HEK293 (cell line): ENCODE data around the gene SLC9A9.

Experiments
- CTCF ChIA-PET: fragments of 350-600 bp; formaldehyde crosslinking; extraction: SDS; loops from one replicate; lab custom pipeline; 2021; ENCODE audit warnings: antibody characterized with exemption; lab: Yijun Ruan, JAX
- POLR2A ChIA-PET: fragments of 300-600 bp; formaldehyde crosslinking; extraction: SDS; loops from one replicate; lab custom pipeline; 2020; ENCODE audit warnings: antibody characterized with exemption, inconsistent platforms; lab: Yijun Ruan, JAX
- H3K27ac ChIP-seq: fragments of 200-500 bp; sonication (Bioruptor generic); 2 replicates; pipeline ENCODE4 v1.5.1; 2014; ENCODE audit warnings: low read depth, low read length, control low read depth, inconsistent platforms; ENCODE audit errors: extremely low read depth
- H3K36me3 ChIP-seq, 2 experiments: fragments of 200-500 bp in 1 of 2; sonication (Bioruptor generic) in 1 of 2; 1 replicate in 1 of 2; 2 replicates in 1 of 2; pipeline ENCODE4 v1.5.1; 2014 to 2017; ENCODE audit warnings: inconsistent platforms in 2 of 2, low read length in 2 of 2; ENCODE audit not compliant: control insufficient read depth in 2 of 2, insufficient read depth in 1 of 2
- H3K4me1 ChIP-seq: fragments of 200-500 bp; sonication (Bioruptor generic); 2 replicates; pipeline ENCODE4 v1.5.1; 2014; ENCODE audit warnings: mild to moderate bottlenecking, low read length, inconsistent platforms; ENCODE audit not compliant: control insufficient read depth, insufficient read depth
- H3K4me3 ChIP-seq: 2 replicates; pipeline ENCODE4 v1.5.1; 2011; ENCODE audit warnings: low read depth, mild to moderate bottlenecking, control low read depth, low read length, moderate library complexity
- H3K9me3 ChIP-seq: fragments of 200-500 bp; sonication (Bioruptor generic); 2 replicates; pipeline ENCODE4 v1.5.1; 2014; ENCODE audit warnings: low read depth, low read length, inconsistent platforms; ENCODE audit not compliant: control insufficient read depth, insufficient read depth
- GLI2 ChIP-seq: fragments of 450-650 bp; formaldehyde crosslinking; IDR thresholded peaks from 2 replicates; pipeline ENCODE4; 2017; ENCODE audit warnings: missing biosample characterization, missing genetic modification characterization, low read depth, borderline replicate concordance
- GLIS2 ChIP-seq: fragments of 450-650 bp; formaldehyde crosslinking; IDR thresholded peaks from 2 replicates; pipeline ENCODE4 v1.5.1; 2016; ENCODE audit warnings: missing biosample characterization, missing genetic modification characterization
- MEIS1 ChIP-seq: sonication (generic); formaldehyde crosslinking; IDR thresholded peaks from 2 replicates; pipeline ENCODE4 v1.8.1; 2022; ENCODE audit warnings: missing genetic modification reagents, mild to moderate bottlenecking, borderline replicate concordance
- PATZ1 ChIP-seq: fragments of 450-650 bp; formaldehyde crosslinking; IDR thresholded peaks from 2 replicates; pipeline ENCODE4 v1.5.1; 2016; ENCODE audit warnings: missing biosample characterization, missing genetic modification characterization
- ZBTB11 ChIP-seq: fragments of 450-650 bp; formaldehyde crosslinking; conservative IDR thresholded peaks from 2 replicates; pipeline ENCODE4 v1.5.1; 2016; ENCODE audit warnings: low read depth, missing biosample characterization, missing genetic modification characterization
- ZBTB7A ChIP-seq: fragments of 450-650 bp; formaldehyde crosslinking; IDR thresholded peaks from 2 replicates; pipeline ENCODE4 v1.5.1; 2016; ENCODE audit warnings: low read depth, missing biosample characterization, missing genetic modification characterization
- ZFHX2 ChIP-seq: fragments of 450-650 bp; formaldehyde crosslinking; conservative IDR thresholded peaks from 2 replicates; pipeline ENCODE4 v1.5.1; 2016; ENCODE audit warnings: missing biosample characterization, missing genetic modification characterization
- ZNF132 ChIP-seq: fragments of 450-650 bp; formaldehyde crosslinking; IDR thresholded peaks from 2 replicates; pipeline ENCODE4 v1.5.1; 2017; ENCODE audit warnings: missing biosample characterization, missing genetic modification characterization, borderline replicate concordance
- ZNF148 ChIP-seq: fragments of 450-650 bp; formaldehyde crosslinking; IDR thresholded peaks from 2 replicates; pipeline ENCODE4 v1.5.0; 2017; ENCODE audit warnings: missing biosample characterization, missing genetic modification characterization, borderline replicate concordance
- ZNF155 ChIP-seq: fragments of 450-650 bp; formaldehyde crosslinking; IDR thresholded peaks from 2 replicates; pipeline ENCODE4 v1.5.1; 2016; ENCODE audit warnings: missing biosample characterization, missing genetic modification characterization
- ZNF221 ChIP-seq: fragments of 450-650 bp; formaldehyde crosslinking; IDR thresholded peaks from 2 replicates; pipeline ENCODE4 v1.5.1; 2017; ENCODE audit warnings: missing biosample characterization, missing genetic modification characterization, borderline replicate concordance
- ZNF266 ChIP-seq: fragments of 450-650 bp; formaldehyde crosslinking; IDR thresholded peaks from 2 replicates; pipeline ENCODE4 v1.5.1; 2016; ENCODE audit warnings: missing biosample characterization, missing genetic modification characterization, low read depth
- ZNF830 ChIP-seq: fragments of 450-650 bp; IDR thresholded peaks from 2 replicates; pipeline ENCODE4 v1.5.0; 2018; ENCODE audit warnings: missing biosample characterization, missing genetic modification characterization, low read depth, mild to moderate bottlenecking, moderate library complexity
- ZSCAN18 ChIP-seq: fragments of 450-650 bp; formaldehyde crosslinking; IDR thresholded peaks from 2 replicates; pipeline ENCODE4 v1.5.1; 2016; ENCODE audit warnings: missing biosample characterization, missing genetic modification characterization
- TF ChIP-seq, protein P1 (sequence below): fragments of 450-650 bp; formaldehyde crosslinking; IDR thresholded peaks from 2 replicates; pipeline ENCODE4 v1.5.1; 2016; ENCODE audit warnings: missing biosample characterization, missing genetic modification characterization
- TF ChIP-seq, protein P2 (sequence below): fragments of 450-650 bp; formaldehyde crosslinking; IDR thresholded peaks from 2 replicates; pipeline ENCODE4 v1.5.1; 2016; ENCODE audit warnings: missing biosample characterization, missing genetic modification characterization

Gene SLC9A9

GRCh38 chr3:143294188-143294587 lies 554.1 kb downstream of the SLC9A9 start:
- Histone ChIP-seq H3K4me1 (no peaks in the 10 kb centered on the region), H3K27ac (no peak overlapping the region), H3K36me3 (no peaks in the 10 kb centered on the region), H3K4me3 (no peak overlapping the region), H3K9me3 (no peaks in the 10 kb centered on the region)
- no peak for TF ChIP-seq GLIS2 (tag by site-specific recombination)
- TF ChIP-seq ZNF830: no peak
- no peak for TF ChIP-seq MEIS1 (CRISPR knock-in tag)
- TF ChIP-seq ZBTB11: no peak
- no peak for TF ChIP-seq ZNF221
- TF ChIP-seq ZNF132 (tag by site-specific recombination): no peak
- no peak for TF ChIP-seq ZFHX2 (tag by site-specific recombination)
- TF ChIP-seq ZNF266: no peak
- no peak for TF ChIP-seq ZSCAN18 (tag by site-specific recombination)
- TF ChIP-seq ZNF155: no peak
- no peak for TF ChIP-seq ZNF148 (tag by site-specific recombination)
- TF ChIP-seq GLI2 (tag by site-specific recombination): no peak
- TF ChIP-seq PATZ1 (tag by site-specific recombination): no peak
- TF ChIP-seq, protein P1, sequence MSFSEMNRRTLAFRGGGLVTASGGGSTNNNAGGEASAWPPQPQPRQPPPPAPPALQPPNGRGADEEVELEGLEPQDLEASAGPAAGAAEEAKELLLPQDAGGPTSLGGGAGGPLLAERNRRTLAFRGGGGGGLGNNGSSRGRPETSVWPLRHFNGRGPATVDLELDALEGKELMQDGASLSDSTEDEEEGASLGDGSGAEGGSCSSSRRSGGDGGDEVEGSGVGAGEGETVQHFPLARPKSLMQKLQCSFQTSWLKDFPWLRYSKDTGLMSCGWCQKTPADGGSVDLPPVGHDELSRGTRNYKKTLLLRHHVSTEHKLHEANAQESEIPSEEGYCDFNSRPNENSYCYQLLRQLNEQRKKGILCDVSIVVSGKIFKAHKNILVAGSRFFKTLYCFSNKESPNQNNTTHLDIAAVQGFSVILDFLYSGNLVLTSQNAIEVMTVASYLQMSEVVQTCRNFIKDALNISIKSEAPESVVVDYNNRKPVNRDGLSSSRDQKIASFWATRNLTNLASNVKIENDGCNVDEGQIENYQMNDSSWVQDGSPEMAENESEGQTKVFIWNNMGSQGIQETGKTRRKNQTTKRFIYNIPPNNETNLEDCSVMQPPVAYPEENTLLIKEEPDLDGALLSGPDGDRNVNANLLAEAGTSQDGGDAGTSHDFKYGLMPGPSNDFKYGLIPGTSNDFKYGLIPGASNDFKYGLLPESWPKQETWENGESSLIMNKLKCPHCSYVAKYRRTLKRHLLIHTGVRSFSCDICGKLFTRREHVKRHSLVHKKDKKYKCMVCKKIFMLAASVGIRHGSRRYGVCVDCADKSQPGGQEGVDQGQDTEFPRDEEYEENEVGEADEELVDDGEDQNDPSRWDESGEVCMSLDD (tag by site-specific recombination): no peak
- no peak for TF ChIP-seq ZBTB7A
- TF ChIP-seq, protein P2, sequence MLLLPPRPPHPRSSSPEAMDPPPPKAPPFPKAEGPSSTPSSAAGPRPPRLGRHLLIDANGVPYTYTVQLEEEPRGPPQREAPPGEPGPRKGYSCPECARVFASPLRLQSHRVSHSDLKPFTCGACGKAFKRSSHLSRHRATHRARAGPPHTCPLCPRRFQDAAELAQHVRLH (tag by site-specific recombination): no peak
- POLR2A ChIA-PET: no interaction called here
- CTCF ChIA-PET: no interaction called here
